ENCODE data around the gene SLC27A4. TPM values are rescaled to one million over a fixed set of nuclear protein-coding genes. Genes with fewer than 3 reads are reported as not detected.
A peak's percentile ranks its signal among the peaks of the same experiment; 100 is the strongest.

The SLC27A4 gene
- total RNA-seq, 1 donor from 2014 or later: 19.2 TPM

GRCh38 chr9:128383007-128383753 lies 42.9 kb downstream of the SLC27A4 start:
- no peak for ATAC-seq
- no peak for DNase-seq (ENCODE audit: missing footprints)
- intact Hi-C loops (cut with DNase I): no loop called here

GRCh38 chr9:128383791-128384190 lies 43.5 kb downstream of the SLC27A4 start:
- ATAC-seq: no peak
- intact Hi-C loops (cut with DNase I): no loop called here
- DNase-seq (ENCODE audit: missing footprints): no peak

- ATAC-seq (no peak), DNase-seq (ENCODE audit: missing footprints) (no peak)
- intact Hi-C loops (cut with DNase I): no loop called here
Observed at GRCh38 chr9:128384801-128385495, 44.6 kb downstream of the SLC27A4 start.

GRCh38 chr9:128385496-128386460 lies 45.5 kb downstream of the SLC27A4 start:
- intact Hi-C loops (cut with DNase I): no loop called here
- no peak for DNase-seq (ENCODE audit: missing footprints)
- ATAC-seq: no peak

- no peak for ATAC-seq
- no peak for DNase-seq (ENCODE audit: missing footprints)
- intact Hi-C loops (cut with DNase I): no loop called here
Observed at GRCh38 chr9:128388150-128388549, 47.8 kb downstream of the SLC27A4 start.

GRCh38 chr9:128389395-128390149 lies 49.2 kb downstream of the SLC27A4 start:
- DNase-seq (ENCODE audit: missing footprints) (no peak), ATAC-seq (no peak)
- intact Hi-C loops (cut with DNase I): no loop called here

- ATAC-seq: no peak
- intact Hi-C loops (cut with DNase I): no loop called here
- DNase-seq (ENCODE audit: missing footprints): no peak
Observed at GRCh38 chr9:128390150-128390812, 50.0 kb downstream of the SLC27A4 start.

GRCh38 chr9:128390813-128391711 lies 50.7 kb downstream of the SLC27A4 start:
- DNase-seq (ENCODE audit: missing footprints): no peak
- ATAC-seq: no peak
- intact Hi-C loops (cut with DNase I): no loop called here

- intact Hi-C loops (cut with DNase I): no loop called here
- no peak for DNase-seq (ENCODE audit: missing footprints)
- no peak for ATAC-seq
Observed at GRCh38 chr9:128391956-128392301, 51.6 kb downstream of the SLC27A4 start.

GRCh38 chr9:128392302-128393144 lies 52.2 kb downstream of the SLC27A4 start:
- intact Hi-C loops (cut with DNase I): no loop called here
- ATAC-seq (no peak), DNase-seq (ENCODE audit: missing footprints) (no peak)

GRCh38 chr9:128393145-128393775 lies 52.9 kb downstream of the SLC27A4 start:
- intact Hi-C loops (cut with DNase I): no loop called here
- DNase-seq (ENCODE audit: missing footprints): no peak

GRCh38 chr9:128393970-128394369 lies 53.6 kb downstream of the SLC27A4 start:
- no peak for DNase-seq (ENCODE audit: missing footprints)
- intact Hi-C loops (cut with DNase I): no loop called here
- ATAC-seq: no peak

More at GRCh38 chr9:128393145-128393775, 52.9 kb downstream of the SLC27A4 start:
- no peak for ATAC-seq

GRCh38 chr9:128394379-128395168 lies 54.2 kb downstream of the SLC27A4 start:
- intact Hi-C loops (cut with DNase I): no loop called here
- no peak for ATAC-seq
- no peak for DNase-seq (ENCODE audit: missing footprints)

- no peak for DNase-seq (ENCODE audit: missing footprints)
- intact Hi-C loops (cut with DNase I): no loop called here
- peak; percentile 70 for ATAC-seq
Observed at GRCh38 chr9:128396970-128397613, 56.8 kb downstream of the SLC27A4 start.

- intact Hi-C loops (cut with DNase I): no loop called here
- ATAC-seq (no peak), DNase-seq (ENCODE audit: missing footprints) (no peak)
Observed at GRCh38 chr9:128397831-128398230, 57.5 kb downstream of the SLC27A4 start.
